ENCODE measurements around the gene FFAR1.

FFAR1 gene

GRCh38 chr19:35314858-35315470 lies 32.7 kb upstream of the FFAR1 start:
- DNase-seq (ENCODE audit: insufficient read length, low spot score) = no peak
- no peak for TF ChIP-seq CTCF (IDR thresholded peaks at IDR 0.05; ENCODE audit: insufficient read depth, missing control alignments)
- FAIRE-seq = no peak

- DNase-seq (ENCODE audit: insufficient read length, low spot score) (no peak), FAIRE-seq (no peak)
- TF ChIP-seq CTCF (IDR thresholded peaks at IDR 0.05; ENCODE audit: insufficient read depth, missing control alignments) = no peak
These were observed 31.8 kb upstream of the FFAR1 start for GRCh38 chr19:35315883-35316282.

- FAIRE-seq = no peak
- no peak for DNase-seq (ENCODE audit: insufficient read length, low spot score)
- TF ChIP-seq CTCF (IDR thresholded peaks at IDR 0.05; ENCODE audit: insufficient read depth, missing control alignments) = no peak
These were observed 31.1 kb upstream of the FFAR1 start for GRCh38 chr19:35316560-35316959.

DNA sequence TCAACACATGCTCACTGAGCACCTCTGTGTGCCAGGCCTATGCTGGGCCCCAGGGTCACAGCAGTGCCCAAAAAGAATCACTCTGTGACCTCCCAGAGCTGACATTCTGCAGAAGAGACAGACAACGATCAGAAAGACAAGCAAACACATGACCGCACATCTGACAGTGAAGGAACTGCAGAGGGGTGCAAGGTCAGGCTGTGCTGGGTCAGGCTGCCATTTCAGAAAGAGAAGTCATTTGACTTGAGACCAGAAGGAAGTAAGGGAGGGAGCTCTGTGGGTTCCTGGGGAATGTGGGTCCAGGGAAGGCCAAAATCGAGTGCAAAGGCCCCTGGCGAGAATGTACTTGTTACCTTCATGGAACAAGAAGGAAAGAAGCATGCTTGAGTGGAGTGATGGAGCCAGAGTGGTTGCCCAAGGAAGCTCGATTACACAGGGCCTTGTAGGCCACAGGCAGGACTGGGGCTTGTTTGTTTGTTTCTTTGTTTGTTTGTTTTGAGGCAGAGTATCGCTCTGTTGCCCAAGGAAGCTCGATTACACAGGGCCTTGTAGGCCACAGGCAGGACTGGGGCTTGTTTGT lies 30.1 kb upstream of the FFAR1 start:
- FAIRE-seq (no peak), DNase-seq (ENCODE audit: insufficient read length, low spot score) (no peak)
- TF ChIP-seq CTCF (IDR thresholded peaks at IDR 0.05; ENCODE audit: insufficient read depth, missing control alignments) = no peak

DNA sequence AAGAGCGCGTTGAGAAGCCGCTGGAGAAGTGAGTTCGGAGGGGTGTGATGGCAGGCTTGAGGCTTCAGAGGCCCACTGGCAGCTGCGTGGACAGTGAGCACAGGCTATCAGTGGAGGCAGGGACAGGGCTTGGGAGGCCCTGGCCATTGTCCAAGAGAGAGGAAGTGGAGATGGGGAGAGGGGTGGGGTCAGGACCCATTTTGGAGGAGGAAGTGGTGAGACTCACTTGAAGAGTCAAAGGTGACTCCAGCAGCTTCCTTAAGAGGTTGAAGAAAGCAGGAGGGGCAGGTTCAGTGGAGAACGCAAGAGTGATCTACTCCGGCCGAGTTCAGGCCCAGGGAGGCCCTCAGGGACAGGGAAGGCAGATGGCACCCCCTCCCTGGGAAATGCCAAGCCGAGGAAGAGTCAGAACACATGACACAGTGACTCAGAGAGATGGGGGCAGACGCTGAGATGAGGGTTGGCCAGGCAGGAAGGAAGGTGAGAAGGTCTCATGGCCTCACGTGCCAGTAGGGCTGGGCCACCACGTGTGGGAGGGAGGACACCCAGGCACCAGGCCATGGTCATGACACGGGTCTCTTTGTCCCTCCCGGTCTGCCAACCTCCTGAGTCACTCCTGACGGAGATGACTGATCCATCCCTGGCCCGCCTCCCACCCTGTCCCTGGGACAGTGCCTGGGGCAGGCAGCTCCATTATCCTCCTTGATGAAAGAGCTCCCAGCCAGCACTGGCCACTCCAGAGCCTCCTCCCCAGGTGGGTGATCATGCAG lies 28.8 kb upstream of the FFAR1 start:
- FAIRE-seq = no peak
- DNase-seq (ENCODE audit: insufficient read length, low spot score) = no peak
- no peak for TF ChIP-seq CTCF (IDR thresholded peaks at IDR 0.05; ENCODE audit: insufficient read depth, missing control alignments)

- TF ChIP-seq CTCF (IDR thresholded peaks at IDR 0.05; ENCODE audit: insufficient read depth, missing control alignments) = no peak
- DNase-seq (ENCODE audit: insufficient read length, low spot score) (no peak), FAIRE-seq (no peak)
These were observed 27.5 kb upstream of the FFAR1 start for GRCh38 chr19:35320065-35320713.
